ENCODE measurements around the gene FAM114A1.

FAM114A1 gene

DNA sequence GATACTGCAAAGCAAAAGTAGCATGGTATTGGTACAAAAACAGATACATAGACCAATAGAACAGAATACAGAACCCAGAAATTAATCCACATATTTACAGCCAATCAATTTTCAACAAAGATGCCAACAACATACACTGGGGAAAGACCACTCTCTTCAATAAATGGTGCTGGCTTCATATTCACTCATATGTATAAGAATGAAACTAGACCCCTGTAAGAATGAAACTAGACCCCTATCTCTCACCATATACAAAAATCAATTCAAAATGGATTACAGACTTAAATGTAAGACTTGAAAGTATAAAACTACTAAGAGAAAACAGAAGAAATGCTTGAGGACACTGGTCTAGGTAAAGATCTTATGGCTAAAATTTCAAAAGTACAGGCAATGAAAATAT, 30.3 kb upstream of the FAM114A1 start:
- Histone ChIP-seq H3K27ac (ENCODE audit: low read depth, low read length) (no peak overlapping the region), H3K27me3 (ENCODE audit: control insufficient read depth, insufficient read depth, low read length) (no peaks in the 10 kb centered on the region), H3K4me3 (ENCODE audit: low read length) (no peak overlapping the region), H3K9ac (ENCODE audit: low read length) (no peak overlapping the region), H3K4me1 (ENCODE audit: control insufficient read depth, insufficient read depth, low read length) (no peaks in the 10 kb centered on the region), H3K36me3 (ENCODE audit: control insufficient read depth, insufficient read depth, low read length) (no peaks in the 10 kb centered on the region)

DNA sequence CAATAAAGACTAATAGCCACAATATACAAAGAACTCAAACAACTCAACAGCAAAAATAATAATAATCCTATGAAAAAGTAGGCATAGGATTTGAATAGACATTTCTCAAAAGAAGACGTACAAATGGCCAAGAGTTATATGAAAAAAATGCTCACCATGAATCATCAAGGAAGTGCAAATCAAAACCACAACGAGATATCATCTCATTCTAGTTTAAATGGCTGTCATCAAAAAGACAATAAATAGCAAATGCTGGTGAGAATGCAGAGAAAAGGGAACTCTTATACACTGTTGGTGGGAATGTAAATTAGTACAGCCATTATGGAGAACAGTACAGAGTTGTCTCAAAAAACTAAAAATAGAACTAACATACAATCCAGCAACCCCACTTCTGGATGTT, 29.8 kb upstream of the FAM114A1 start:
- no peaks in the 10 kb centered on the region for H3K36me3 ChIP-seq (ENCODE audit: control insufficient read depth, insufficient read depth, low read length)
- H3K4me3 ChIP-seq (ENCODE audit: low read length): no peak overlapping the region
- no peaks in the 10 kb centered on the region for H3K27me3 ChIP-seq (ENCODE audit: control insufficient read depth, insufficient read depth, low read length)
- H3K4me1 ChIP-seq (ENCODE audit: control insufficient read depth, insufficient read depth, low read length): no peaks in the 10 kb centered on the region
- no peak overlapping the region for H3K9ac ChIP-seq (ENCODE audit: low read length)
- no peak overlapping the region for H3K27ac ChIP-seq (ENCODE audit: low read depth, low read length)

DNA sequence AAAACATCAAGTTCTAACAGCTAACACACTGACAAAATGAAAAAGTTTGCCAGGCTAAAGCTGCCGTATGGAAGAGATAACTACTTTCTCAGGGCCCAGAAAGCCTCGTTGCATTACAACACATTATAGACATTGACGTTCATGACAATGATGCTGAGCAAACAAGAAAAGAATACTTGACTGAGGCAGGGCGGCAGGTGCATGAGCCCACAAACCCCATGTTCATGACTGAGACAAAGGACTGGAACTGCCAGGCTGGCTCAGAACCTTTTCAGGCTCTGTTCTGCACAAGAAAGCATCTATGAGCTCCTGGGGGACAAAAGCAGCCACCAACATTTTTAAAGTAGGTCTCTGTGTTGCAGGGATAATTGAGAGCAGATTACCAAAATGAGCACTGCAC, 24.6 kb upstream of the FAM114A1 start:
- Histone ChIP-seq H3K27me3 (ENCODE audit: control insufficient read depth, insufficient read depth, low read length) (no peaks in the 10 kb centered on the region), H3K36me3 (ENCODE audit: control insufficient read depth, insufficient read depth, low read length) (no peaks in the 10 kb centered on the region), H3K4me1 (ENCODE audit: control insufficient read depth, insufficient read depth, low read length) (no peaks in the 10 kb centered on the region), H3K27ac (ENCODE audit: low read depth, low read length) (no peak overlapping the region), H3K9ac (ENCODE audit: low read length) (no peak overlapping the region), H3K4me3 (ENCODE audit: low read length) (no peak overlapping the region)

DNA sequence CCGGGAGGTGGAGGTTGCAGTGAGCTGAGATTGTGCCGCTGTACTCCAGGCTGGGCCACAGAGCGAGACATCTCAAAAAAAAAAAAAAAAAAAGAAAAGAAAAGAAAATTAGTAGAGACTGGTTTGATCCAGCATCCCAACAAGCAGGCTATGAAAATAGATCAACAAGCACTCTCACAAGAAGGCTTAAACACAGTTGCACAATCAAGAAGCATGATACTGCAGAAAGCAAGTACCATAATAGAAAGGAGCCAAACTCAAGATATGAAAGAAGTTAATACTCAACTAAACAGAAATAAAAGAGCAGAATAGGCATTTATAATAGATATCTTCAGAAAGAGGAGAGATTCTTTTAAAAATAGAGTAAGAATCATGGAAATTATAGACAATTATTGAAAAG, 21.6 kb upstream of the FAM114A1 start:
- H3K4me1 ChIP-seq (ENCODE audit: control insufficient read depth, insufficient read depth, low read length): no peaks in the 10 kb centered on the region
- H3K36me3 ChIP-seq (ENCODE audit: control insufficient read depth, insufficient read depth, low read length): no peaks in the 10 kb centered on the region

DNA sequence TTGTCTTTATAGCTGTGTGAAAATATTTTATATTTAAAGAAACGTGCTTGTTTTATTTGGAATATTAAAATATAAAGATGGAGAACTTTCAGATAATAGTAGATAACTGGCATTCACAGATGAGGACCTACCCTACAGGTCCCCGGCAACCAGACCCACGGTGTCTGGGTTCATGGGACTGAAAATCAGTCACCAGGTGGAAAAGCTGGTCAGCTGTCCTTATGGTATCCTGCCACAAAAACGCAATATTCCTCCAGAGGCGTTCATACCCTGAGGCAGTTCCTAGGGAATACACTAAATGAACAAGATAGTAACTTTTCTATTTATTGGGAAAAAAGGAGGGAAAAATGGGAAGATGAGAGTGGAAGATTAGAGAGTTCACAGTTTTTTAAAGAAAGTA, 12.1 kb upstream of the FAM114A1 start:
- no peaks in the 10 kb centered on the region for H3K36me3 ChIP-seq (ENCODE audit: control insufficient read depth, insufficient read depth, low read length)
- no peak overlapping the region for H3K9ac ChIP-seq (ENCODE audit: low read length)
- no peaks in the 10 kb centered on the region for H3K27me3 ChIP-seq (ENCODE audit: control insufficient read depth, insufficient read depth, low read length)
- H3K27ac ChIP-seq (ENCODE audit: low read depth, low read length): no peak overlapping the region
- H3K4me3 ChIP-seq (ENCODE audit: low read length): no peak overlapping the region
- H3K4me1 ChIP-seq (ENCODE audit: control insufficient read depth, insufficient read depth, low read length): no peaks in the 10 kb centered on the region

More for the DNA sequence above, 21.6 kb upstream of the FAM114A1 start:
- Histone ChIP-seq H3K4me3 (ENCODE audit: low read length) (no peak overlapping the region), H3K27me3 (ENCODE audit: control insufficient read depth, insufficient read depth, low read length) (no peaks in the 10 kb centered on the region), H3K27ac (ENCODE audit: low read depth, low read length) (no peak overlapping the region), H3K9ac (ENCODE audit: low read length) (no peak overlapping the region)

DNA sequence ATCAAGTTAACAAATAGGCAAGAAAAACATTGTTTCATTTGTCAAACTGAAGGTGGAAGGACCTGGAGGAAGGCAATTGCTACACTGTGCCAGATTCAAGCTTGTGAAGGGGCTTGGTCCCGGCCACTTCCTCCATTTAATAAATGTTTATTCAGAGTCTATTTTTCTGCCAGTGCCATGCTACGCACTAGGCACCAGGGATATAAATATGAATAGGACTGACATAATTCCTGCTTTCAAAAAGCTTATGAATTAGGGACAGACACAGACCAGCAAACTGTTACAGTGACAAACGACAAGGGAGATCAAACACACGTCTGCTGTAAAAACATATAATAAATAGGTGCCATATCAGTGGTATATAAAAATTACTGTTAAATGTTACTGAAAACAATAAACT, 11.6 kb upstream of the FAM114A1 start:
- Histone ChIP-seq H3K36me3 (ENCODE audit: control insufficient read depth, insufficient read depth, low read length) (no peaks in the 10 kb centered on the region), H3K9ac (ENCODE audit: low read length) (no peak overlapping the region), H3K27me3 (ENCODE audit: control insufficient read depth, insufficient read depth, low read length) (no peaks in the 10 kb centered on the region), H3K4me3 (ENCODE audit: low read length) (peak overlapping the region; percentile 9), H3K4me1 (ENCODE audit: control insufficient read depth, insufficient read depth, low read length) (no peaks in the 10 kb centered on the region), H3K27ac (ENCODE audit: low read depth, low read length) (peak overlapping the region; percentile 30)

DNA sequence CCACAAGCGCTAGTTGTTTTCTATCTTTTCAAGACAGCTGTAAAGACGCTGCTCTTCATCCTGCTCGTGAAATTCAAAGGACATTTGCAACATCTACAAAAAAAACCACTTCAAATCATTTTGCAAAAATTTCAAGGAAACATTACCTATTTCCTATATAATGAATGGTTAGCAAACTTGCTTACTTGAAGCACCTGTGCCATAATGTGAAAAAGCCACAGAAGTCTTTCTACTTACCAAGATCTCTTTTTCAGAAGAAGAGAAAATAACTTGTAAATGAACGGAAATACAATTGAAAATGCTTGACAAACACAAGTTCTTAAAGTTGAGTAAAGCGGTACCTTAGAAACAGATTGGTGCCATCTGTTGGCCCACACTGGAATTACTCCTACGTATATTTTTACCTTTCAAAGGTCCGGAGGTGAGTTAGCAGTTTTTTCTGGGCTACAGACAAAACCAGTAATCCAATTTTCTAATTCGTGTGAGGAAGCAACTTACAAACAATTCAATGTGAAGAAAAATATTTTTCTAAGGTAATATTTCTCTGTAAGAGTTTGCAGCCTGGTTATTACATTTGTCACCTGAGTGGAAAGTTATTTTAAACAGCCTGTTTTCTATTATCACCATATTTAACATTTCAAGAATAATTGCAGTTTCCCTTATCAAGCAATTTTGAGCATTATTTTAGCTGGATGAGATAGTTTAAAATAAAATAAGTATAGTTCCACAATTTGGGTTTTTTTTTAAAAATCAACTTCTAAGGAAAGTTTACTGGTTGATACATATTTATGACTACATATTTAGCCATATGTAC, 10.9 kb upstream of the FAM114A1 start, which contains the start of gene TLR6:
TSS of gene TLR6 (minus strand) at position 294 of the 814 bp plus-strand sequence. CDS start 27,344 bp downstream, outside the sequence.
- Histone ChIP-seq H3K4me1 (ENCODE audit: control insufficient read depth, insufficient read depth, low read length) (no peaks in the 10 kb centered on the region), H3K27ac (ENCODE audit: low read depth, low read length) (peak within 1 kb of the TSS; percentile 30), H3K9ac (ENCODE audit: low read length) (no peak within 1 kb of the TSS), H3K4me3 (ENCODE audit: low read length) (peak within 1 kb of the TSS; percentile 26), H3K27me3 (ENCODE audit: control insufficient read depth, insufficient read depth, low read length) (no peaks in the 10 kb centered on the region), H3K36me3 (ENCODE audit: control insufficient read depth, insufficient read depth, low read length) (no peaks in the 10 kb centered on the region)

DNA sequence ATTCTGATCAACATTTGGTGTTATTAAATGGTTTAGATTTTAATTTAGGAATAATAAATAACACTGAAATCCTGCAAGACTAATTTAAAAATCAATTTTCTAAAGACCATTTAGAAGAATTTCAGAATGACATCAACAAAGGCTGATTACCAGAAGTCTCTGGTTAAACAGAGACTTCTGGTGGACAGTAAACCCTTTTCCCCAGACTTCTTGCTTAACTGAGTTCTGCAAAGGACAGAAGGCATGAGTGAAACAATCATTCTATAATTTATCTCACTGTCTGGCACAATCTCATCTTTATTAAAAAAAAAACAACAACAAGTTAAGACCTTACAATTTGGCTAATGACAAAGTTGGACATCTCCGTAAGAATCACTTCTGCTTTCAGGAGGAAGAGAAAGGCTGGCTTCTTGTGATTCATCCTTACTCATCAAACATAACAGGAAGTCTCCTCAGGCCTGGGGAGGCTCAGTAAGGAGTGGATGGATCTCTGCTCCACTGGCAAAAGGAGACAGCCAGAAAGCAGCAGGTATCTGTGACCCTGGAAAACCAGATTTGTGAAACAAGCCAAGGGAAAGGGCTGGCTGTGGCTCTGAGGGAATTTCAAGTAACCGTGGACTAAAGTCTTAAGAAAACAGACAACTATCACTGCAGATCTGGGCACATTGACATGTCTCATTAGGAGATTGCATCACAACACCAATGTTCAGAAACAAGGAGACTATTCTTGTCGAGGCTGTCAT, 10.1 kb upstream of the FAM114A1 start:
- Histone ChIP-seq H3K4me3 (ENCODE audit: low read length) (no peak overlapping the region), H3K27me3 (ENCODE audit: control insufficient read depth, insufficient read depth, low read length) (no peaks in the 10 kb centered on the region), H3K4me1 (ENCODE audit: control insufficient read depth, insufficient read depth, low read length) (no peaks in the 10 kb centered on the region), H3K36me3 (ENCODE audit: control insufficient read depth, insufficient read depth, low read length) (no peaks in the 10 kb centered on the region), H3K27ac (ENCODE audit: low read depth, low read length) (peak overlapping the region; percentile 38), H3K9ac (ENCODE audit: low read length) (no peak overlapping the region)

DNA sequence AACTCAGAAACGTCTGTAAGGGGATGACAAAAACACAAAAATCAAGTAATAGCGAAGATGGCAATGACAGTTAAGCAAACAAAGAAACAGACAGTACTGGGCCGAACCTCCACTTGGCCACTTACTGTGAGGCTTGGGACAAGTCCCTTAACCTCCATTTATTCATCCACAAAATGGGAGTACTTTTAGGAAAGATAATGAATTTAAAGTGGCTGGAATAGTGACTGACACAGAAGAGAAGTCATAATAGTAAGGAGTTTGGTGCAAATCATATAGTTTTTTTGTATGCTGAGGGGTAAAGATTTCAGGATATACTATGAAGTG, 9.5 kb upstream of the FAM114A1 start:
- H3K27ac ChIP-seq (ENCODE audit: low read depth, low read length): peak overlapping the region; percentile 38
- H3K9ac ChIP-seq (ENCODE audit: low read length): no peak overlapping the region
- H3K4me3 ChIP-seq (ENCODE audit: low read length): no peak overlapping the region
- no peaks in the 10 kb centered on the region for H3K27me3 ChIP-seq (ENCODE audit: control insufficient read depth, insufficient read depth, low read length)
- H3K36me3 ChIP-seq (ENCODE audit: control insufficient read depth, insufficient read depth, low read length): no peaks in the 10 kb centered on the region
- no peaks in the 10 kb centered on the region for H3K4me1 ChIP-seq (ENCODE audit: control insufficient read depth, insufficient read depth, low read length)

DNA sequence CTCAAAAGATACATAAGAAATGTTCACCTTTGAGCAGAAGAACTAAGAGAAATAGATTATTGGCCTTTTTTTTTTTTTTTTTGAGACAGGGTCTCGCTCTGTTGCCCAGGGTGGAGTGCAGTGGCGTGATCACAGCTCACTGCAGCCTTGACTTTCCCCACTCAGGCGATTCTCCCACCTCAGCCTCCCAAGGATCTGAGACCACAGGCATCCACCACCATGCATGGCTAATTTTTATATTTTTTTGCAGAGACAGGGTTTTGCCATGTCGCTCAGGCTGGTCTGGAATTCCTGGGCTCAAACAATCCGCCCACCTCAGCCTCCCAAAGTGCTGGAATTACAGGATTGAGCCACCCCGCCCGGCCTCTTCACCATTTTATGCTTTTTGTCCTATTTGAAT, 8.1 kb upstream of the FAM114A1 start:
- Histone ChIP-seq H3K4me1 (ENCODE audit: control insufficient read depth, insufficient read depth, low read length) (no peaks in the 10 kb centered on the region), H3K27me3 (ENCODE audit: control insufficient read depth, insufficient read depth, low read length) (no peaks in the 10 kb centered on the region), H3K27ac (ENCODE audit: low read depth, low read length) (no peak overlapping the region), H3K4me3 (ENCODE audit: low read length) (no peak overlapping the region), H3K36me3 (ENCODE audit: control insufficient read depth, insufficient read depth, low read length) (no peaks in the 10 kb centered on the region), H3K9ac (ENCODE audit: low read length) (no peak overlapping the region)

DNA sequence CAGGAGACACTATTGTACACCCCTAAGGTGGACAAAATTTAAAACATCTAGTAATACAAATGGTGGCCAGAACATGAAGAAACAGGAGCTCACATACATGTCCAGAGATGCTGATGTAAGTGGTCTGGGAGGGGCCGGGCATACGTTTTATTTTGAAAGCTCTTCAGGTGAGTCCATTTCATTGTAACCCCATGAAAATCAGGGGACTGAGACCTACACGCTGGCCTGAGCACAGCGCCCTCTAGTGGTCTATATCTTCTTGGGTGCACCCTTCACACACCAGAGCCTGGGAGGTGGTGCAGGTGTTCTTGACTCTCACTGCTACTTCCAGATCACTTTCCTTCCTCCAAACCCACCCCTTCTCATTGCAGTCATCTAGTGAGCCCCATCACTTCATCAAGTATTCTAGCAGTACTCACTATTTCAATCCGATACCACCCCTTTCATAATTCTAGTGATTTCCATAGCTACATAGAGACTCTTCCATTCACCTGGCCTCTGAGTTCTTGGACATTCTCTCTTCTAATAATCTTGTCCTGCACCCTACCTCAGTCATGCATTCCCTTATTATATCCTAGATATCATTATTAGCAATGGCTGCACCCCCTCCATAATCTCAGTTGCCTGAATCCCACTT, 6.7 kb upstream of the FAM114A1 start:
- Histone ChIP-seq H3K4me1 (ENCODE audit: control insufficient read depth, insufficient read depth, low read length) (no peaks in the 10 kb centered on the region), H3K36me3 (ENCODE audit: control insufficient read depth, insufficient read depth, low read length) (no peaks in the 10 kb centered on the region), H3K9ac (ENCODE audit: low read length) (no peak overlapping the region), H3K4me3 (ENCODE audit: low read length) (no peak overlapping the region), H3K27me3 (ENCODE audit: control insufficient read depth, insufficient read depth, low read length) (no peaks in the 10 kb centered on the region), H3K27ac (ENCODE audit: low read depth, low read length) (no peak overlapping the region)

DNA sequence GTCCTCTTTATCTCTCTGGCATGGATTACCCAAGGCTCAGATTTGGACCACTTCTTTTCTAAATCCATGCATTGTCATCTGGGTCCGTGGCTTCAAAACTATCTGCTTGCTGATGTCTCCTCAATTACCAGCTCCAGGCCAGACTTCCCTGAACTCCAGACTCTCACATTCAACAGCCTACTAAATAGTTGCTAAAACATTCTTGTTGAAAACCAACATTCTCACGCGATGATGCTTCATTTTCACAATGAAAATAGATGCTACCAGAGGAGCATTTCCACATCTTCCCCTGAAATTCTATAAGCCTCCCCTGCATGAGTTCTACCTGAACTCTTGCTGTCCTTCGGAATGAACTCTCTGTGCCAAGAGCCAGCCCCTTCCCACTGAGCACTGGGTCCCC, 5.8 kb upstream of the FAM114A1 start:
- Histone ChIP-seq H3K27me3 (ENCODE audit: control insufficient read depth, insufficient read depth, low read length) (no peaks in the 10 kb centered on the region), H3K4me3 (ENCODE audit: low read length) (no peak overlapping the region), H3K27ac (ENCODE audit: low read depth, low read length) (no peak overlapping the region), H3K4me1 (ENCODE audit: control insufficient read depth, insufficient read depth, low read length) (no peaks in the 10 kb centered on the region), H3K9ac (ENCODE audit: low read length) (no peak overlapping the region), H3K36me3 (ENCODE audit: control insufficient read depth, insufficient read depth, low read length) (no peaks in the 10 kb centered on the region)
